IPS-NIHi11 (cell line): Measurements from ENCODE around the gene KLHL28.

Source experiments
- DNase-seq: peaks from one replicate; pipeline ENCODE4 v3.0.0; 2012; ENCODE audit warnings: mixed read lengths, low spot score

The KLHL28 gene, protein sequence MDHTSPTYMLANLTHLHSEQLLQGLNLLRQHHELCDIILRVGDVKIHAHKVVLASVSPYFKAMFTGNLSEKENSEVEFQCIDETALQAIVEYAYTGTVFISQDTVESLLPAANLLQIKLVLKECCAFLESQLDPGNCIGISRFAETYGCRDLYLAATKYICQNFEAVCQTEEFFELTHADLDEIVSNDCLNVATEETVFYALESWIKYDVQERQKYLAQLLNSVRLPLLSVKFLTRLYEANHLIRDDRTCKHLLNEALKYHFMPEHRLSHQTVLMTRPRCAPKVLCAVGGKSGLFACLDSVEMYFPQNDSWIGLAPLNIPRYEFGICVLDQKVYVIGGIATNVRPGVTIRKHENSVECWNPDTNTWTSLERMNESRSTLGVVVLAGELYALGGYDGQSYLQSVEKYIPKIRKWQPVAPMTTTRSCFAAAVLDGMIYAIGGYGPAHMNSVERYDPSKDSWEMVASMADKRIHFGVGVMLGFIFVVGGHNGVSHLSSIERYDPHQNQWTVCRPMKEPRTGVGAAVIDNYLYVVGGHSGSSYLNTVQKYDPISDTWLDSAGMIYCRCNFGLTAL

DNA sequence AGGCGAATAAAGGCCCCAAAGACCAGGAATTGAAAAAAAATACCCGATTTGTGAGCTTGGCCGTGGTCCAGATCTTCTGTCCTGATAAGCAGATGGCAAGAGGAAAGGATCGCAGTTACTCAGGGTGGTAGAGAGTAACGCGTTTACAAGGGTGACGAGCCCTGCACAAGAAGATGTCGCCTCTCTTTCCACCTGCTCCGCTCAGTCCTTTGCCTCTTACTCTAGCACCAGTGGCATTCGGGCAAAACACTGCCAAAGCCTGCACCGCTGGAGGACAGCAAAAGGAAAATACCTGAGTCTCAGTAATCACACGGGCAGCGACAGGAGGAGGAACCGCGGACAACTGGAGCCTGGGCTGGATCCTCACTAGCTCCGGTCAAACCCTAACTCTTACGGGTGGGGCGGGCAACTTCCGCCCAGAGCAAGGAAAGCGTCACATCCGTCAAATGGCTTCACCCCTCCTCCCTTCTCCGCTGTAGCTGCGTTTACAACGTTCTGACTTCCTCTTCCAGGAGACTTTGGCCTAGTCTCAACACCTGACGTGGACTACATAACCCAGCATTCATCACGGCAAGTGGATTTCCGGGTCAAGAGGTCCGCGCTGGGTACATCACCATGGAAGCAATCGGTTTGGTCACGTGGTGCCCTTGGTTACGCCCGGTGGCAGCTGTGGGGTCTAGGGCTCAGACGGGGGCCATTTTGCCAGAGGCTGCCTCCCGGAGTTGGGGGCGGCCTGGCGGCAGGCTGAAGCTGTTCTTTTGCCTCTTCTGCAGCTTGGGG lies at the start of gene KLHL28, which contains the start of gene TOGARAM1:
Gene KLHL28 (minus strand): TSS at position 394 of the 780 bp plus-strand sequence. CDS start 16,019 bp downstream, outside the sequence.
Gene TOGARAM1 (plus strand): TSS at position 637 of the 780 bp plus-strand sequence. CDS start 232 bp downstream, outside the sequence.
- DNase-seq, result peak; percentile 94

DNA sequence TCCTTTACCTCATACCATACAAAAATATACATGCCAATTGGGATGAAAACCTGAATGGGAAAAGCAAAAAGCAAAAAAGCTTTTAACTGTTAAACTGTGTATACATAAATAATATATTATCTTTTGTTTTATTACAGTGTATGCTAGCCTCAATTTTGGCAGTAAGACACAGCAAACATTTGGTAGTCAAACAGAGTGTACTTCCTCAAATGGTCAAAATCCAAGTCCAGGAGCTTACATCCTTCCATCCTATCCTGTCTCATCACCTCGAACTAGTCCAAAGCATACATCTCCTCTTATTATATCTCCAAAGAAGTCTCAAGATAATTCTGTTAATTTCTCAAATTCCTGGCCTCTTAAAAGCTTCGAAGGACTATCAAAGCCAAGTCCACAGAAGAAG lies 42.2 kb upstream of the KLHL28 start:
- no peak for DNase-seq

DNA sequence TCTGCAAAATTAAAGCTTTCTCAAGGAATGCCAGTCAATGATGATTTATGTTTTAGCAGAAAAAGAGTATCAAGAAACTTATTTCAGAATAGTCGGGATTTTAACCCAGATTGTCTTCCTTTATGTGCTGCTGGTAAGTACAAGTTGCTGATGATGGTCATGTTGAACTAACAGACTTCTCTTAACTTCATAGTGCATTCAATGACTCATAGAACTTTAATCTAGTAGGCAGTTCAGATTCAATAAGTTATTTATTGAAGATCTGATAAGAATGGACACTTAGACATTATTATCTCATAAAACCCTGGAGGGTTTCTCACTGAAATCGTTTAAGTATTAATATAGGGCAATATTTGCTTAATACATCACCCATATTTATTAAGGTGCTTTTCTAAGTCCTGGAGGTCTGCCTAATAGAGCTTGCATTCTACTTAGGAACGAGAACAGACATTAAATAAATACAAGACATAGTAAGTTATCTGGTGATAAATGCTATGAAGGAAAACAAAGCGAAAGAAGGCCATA lies 34.1 kb upstream of the KLHL28 start:
- no peak for DNase-seq

DNA sequence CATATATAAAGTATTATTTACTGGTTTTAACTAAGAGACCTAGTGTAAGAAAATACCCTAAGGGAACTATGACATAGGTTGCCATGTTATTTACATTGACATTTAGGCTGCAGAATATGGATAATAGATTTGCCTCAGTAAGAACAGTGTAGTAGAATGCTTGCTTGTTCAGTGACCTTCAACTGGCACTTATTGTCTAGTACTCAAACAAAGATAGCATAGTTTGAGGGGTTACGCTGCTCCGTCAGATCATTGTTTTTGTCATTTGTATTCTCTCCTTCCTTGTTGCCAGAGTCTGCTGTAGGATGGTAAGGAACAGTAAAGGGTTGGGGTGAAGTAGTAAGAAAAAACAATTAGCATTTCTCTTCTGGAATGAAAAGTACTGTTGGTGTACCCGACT lies 33.4 kb upstream of the KLHL28 start:
- no peak for DNase-seq

DNA sequence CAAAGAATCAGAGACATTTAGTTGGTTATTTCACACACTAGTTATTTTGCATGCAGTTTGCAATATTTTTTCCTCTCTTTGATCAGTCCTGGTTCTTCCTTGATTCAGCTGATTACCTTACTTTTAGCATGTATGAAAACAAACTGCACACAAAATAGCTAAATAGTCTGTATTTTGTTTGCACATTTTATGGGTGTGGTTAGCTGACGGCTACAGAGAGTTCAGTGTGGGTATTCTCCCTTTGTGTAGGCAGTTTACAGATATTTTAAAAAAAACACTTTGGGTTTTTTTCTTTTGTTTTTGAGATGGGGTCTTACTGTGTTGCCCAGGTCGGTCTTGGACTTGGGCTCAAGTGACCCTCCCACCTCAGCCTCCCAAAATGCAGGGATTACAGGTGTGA lies 28.8 kb upstream of the KLHL28 start:
- no peak for DNase-seq

DNA sequence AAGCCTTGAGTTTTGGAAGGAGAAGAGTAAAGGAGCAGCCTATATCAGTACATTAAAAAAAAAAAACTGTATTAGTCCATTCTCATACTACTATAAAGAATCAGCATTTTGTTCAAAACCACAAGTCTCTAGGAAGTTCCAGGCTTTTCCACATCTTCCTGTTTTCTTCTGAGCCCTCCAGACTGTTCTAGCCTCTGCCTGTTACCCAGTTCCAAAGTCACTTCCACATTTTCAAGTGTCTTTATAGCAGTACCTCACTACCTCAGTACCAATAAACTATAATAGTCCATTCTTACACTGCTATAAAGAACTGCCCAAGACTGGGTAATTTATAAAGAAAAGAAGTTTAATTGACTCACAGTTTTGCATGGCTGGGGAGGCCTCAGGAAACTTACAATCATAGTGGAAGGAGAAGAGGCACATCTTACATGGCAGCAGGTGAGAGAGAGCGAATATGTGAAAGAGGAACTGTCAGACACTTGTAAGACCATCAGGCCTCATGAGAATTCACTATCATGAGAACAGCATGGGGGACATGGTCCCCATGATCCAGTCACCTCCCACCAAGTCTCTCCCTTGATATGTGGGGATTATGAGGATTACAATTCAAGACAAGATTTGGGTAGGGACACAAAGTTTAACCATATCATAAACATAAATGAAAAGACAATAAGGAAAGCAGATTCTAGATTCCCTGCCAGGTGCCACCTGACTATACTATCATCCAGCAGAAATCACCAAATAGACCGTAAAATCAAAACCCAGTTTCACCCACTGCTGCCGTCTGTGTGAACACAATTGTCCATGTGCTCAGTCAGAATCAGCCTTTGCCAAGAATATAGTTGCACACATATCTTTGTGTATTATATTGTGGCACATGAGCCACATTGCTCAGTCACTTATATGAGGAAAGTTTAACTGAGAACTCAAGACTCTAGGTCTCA lies 28.0 kb upstream of the KLHL28 start:
- no peak for DNase-seq

DNA sequence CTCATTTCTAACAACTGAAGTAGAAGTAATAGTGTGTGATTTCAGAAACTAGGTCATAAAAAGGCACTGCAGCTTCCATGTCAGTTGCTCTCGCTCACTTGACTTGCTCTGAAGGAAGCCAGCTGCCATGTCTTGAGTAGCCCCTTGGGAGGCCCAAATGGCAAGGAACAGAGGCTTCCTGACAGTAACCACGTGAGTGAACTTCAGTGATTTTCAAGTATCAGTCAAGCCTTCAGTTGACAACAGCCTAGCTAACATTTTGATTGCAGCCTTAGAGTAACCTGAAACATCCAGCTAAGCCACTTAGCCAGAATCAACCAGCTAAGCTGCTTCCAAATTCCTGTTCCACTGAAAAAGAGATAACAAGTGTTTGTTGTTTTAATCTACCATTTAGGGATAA lies 26.9 kb upstream of the KLHL28 start:
- DNase-seq, result no peak

DNA sequence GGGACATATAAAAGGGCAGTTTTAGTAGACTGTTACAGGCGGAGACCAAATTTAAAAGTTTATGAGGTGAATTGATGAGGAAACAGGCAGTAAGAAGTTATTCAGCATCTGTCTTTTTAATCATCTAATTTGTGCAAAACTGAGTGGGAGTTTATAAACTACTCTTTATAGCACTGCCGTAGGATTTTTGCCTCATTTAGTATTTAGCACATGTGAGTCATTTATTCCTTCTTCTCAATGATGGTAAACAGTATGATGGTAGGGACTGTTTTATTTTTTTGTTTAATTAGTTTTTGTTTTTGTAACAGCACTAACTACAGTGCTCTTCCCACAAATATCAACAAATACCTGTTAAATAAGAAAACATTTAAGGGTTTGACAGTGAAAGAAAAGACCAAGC lies 20.8 kb upstream of the KLHL28 start:
- no peak for DNase-seq

DNA sequence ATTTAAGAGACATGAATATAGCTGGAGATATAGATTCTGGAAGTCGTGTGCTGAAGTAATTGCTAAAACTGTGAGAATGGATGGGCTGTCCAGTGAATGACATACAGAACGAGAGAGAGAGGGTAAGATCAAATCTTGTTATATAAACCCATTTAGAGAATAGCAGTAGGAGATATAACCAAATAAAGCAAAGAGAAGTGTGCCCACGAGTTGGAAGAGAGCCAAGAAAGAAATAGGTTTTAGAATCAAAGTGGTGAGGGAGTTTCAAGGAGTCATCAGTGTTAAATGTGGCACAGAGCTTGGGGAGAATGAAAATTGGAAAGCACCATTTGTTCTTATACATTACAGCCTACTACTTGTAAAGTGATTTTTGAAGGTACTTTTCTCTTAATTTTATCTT lies 19.5 kb upstream of the KLHL28 start:
- DNase-seq, result no peak

DNA sequence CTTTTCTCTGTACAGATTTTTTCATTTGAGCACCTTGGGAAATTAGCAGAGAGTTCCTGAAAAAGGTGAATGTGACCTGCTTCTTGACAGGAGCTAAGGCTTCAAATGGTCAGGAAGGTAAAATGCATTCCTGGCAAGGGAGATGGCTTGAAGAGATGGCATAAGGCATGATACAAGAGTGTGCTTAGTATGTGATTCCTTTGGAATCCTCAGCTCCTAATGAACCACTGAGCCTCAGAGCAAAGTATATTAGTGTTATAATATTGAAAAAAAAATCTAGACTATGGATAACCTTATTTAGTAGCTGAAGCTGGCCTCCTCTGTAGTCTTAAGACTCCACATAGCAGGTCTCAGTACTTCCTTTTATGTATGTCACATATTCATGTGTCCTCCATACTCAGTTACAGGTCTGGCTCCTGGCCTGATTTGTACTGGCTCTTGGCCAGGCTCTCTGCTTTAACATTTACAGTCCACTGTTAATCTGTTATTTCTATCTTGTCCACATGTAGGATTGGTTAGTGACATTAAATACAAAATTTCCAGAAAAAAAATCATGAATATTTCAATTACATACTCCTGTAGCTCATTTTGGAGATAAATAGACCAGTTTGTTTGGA lies 18.1 kb upstream of the KLHL28 start:
- no peak for DNase-seq

DNA sequence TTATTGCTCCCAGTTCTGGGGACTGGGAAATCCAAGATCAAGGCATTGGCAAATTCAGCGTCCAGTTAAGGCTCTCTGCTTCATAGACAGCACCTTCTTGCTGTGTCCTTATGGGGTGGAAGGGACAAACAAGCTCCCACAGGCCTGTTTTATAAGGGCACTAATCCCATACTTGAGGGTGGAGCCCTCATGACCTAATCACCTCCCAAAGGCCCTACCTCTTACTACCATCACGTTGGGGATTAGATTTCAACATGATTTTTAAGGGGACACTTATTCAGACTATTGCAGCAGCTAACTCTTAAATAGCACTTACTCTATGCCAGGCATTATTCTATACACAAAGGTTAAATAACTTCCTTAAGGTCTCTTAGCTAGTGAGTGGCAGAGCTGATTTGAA lies 17.5 kb upstream of the KLHL28 start:
- DNase-seq, result no peak

DNA sequence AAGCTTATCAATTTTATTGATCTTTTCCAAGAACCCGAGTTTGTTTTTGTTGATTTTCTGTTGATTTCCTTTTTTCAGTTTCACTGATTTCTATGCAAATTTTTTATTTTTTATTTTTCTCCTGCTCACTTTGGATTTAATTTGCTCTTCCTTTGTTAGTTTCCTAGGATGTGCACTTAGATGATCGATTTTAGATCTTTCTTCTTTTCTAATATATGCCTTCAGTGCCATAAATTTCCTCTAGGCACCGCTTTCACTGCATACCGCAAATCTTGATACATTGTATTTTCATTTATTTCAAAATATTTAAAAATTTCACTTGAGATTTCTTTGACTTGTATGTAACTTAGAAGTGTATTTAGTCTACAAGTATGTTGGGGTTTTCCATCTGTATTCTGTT lies 9.7 kb upstream of the KLHL28 start:
- DNase-seq, result no peak

DNA sequence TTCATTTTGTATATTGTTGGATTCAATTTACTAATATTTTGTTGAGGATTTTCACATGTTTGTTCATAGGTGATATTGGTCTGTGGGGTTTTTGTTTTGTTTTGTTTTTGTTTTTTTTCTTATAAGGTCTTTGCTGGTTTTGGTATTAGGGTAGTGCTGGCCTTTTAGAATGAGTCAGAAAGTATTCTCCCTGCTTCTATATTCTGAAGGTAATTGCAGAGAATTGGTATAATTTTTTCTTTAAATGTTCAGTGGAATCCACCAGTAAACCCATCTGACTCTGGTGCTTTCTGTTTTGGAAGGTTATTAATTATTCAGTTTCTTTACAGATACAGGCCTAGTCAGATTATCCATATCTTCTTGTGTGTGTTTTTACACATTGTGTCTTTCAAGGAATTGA lies 9.2 kb upstream of the KLHL28 start:
- no peak for DNase-seq

DNA sequence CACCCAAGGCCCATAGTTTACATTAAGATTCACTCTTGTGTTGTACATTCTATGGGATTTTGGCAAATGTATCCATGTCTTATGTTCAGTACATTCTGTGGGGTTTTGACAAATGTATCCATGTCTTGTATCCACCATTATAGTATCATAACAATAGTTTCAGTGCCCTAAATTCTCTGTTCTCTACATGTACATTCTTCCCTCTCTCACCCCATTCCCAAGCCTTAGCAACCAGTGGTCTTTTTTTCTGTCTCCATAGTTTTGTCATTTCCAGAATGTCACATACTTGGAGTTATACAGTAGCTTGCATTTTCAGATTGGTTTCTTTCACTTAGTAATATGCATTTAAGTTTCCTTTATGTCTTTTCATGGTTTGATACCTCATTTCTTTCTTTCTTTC lies 7.0 kb upstream of the KLHL28 start:
- DNase-seq, result no peak

DNA sequence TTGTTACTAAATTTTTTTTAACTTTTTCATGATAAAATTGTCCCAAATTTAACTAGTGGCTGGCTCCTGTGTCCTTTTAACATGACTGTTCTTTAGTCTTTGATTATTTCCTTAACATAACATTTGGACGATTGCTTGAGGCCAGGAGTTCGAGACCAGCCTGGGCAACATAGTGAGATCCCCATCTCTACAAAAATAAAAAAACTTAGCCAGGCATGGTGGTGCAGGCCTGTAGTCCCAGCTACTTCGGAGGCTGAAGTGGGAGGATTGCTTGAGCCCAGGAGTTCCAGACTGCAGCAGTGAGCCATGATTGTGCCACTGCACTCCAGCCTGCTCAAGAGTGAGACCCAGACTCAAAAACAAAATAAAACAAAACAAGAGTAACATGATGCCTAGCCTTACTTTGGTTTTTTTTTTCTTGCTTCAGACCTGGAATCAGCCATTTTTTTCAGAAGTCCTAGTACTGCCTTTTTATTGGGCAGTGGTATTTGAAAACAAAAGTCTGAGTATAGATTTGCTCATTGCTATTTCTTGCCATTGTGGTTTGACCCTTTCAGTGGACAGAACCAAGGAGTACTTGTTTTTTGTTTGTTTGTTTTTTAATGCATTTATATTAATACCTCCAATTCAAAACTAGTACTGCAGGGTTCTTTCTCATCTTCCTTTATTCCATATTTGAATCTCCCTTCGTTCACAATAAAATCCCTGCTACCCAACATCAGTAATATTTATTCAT lies 5.0 kb upstream of the KLHL28 start:
- no peak for DNase-seq

DNA sequence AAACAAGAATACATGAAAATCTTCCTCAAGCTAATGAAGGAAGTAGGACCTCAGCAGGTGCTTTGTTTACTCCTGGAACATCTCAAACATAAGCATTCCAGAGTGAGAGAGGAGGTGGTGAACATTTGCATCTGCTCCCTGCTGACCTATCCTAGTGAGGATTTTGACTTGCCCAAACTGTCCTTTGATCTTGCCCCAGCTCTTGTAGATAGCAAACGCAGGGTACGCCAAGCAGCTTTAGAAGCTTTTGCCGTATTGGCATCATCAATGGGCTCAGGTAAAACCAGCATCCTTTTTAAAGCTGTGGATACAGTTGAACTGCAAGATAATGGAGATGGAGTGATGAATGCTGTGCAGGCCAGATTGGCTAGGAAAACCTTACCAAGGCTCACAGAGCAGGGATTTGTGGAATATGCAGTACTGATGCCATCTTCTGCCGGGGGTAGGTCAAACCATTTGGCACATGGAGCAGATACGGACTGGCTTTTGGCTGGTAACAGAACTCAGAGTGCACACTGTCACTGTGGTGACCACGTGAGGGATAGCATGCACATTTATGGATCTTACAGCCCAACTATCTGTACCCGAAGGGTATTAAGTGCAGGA lies 2.1 kb upstream of the KLHL28 start:
- DNase-seq, result no peak

DNA sequence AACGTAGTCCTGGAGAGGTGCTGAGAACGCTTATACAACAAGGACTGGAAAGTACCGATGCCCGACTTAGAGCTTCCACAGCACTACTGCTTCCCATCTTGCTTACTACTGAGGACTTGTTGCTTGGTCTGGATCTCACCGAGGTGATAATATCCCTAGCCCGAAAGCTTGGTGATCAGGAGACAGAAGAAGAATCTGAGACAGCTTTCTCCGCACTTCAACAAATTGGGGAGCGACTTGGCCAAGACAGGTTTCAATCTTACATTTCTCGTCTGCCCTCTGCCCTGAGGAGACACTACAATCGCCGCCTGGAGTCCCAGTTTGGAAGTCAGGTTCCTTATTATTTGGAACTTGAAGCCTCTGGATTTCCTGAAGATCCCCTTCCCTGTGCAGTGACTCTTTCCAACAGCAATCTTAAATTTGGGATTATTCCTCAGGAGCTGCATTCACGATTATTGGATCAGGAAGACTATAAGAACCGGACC lies 1.3 kb upstream of the KLHL28 start:
- no peak for DNase-seq

DNA sequence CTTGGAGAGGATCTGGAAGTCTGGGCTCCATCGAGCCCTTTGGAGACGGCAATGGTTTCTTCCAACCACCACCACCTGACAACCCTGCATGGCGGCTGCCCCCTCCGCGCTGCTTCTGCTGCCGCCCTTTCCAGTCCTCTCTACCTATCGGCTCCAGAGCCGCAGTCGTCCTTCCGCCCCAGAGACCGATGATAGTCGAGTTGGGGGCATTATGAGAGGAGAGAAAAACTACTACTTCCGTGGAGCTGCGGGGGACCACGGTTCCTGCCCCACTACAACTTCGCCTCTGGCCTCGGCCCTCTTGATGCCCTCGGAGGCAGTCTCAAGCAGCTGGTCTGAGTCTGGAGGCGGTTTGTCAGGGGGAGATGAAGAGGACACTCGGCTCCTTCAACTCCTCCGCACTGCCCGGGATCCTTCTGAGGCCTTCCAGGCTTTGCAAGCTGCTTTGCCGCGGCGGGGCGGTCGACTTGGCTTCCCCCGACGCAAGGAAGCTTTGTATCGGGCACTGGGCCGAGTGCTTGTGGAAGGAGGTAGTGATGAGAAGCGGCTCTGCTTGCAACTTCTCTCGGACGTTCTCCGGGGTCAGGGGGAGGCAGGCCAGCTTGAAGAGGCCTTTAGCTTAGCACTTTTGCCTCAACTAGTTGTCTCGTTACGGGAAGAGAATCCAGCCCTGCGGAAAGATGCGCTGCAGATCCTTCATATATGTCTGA lies 742 bp upstream of the KLHL28 start:
- DNase-seq, result no peak

DNA sequence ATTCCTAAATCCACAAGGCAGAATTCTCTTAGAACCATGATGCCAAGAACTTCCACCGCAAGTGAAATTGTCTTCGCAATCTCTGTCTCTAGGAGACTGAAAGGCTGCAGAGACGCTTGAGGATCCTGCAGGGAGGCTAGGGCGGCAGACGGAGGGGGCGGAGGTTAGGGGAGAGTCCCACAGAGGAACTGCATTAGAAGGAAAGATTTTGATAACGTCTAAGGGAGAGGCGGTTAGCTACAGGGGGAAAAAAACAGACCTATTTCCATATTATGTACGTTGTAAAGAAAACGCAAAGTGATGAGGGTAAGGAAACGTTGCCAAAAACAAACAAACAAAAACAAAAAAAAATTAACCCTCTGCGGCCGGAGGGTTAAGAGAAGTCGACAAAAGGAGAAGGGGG lies 595 bp downstream of the KLHL28 start:
- peak; percentile 67 for DNase-seq
